Measurements from ENCODE around the gene UBQLN3.

UBQLN3 gene

GRCh38 chr11:5504403-5504921 is 5.3 kb downstream of the UBQLN3 start:
- no peak for DNase-seq

- DNase-seq: no peak
Observed at GRCh38 chr11:5500393-5500801, 9.4 kb downstream of the UBQLN3 start.

GRCh38 chr11:5499671-5500070 is 10.1 kb downstream of the UBQLN3 start:
- no peak for DNase-seq

GRCh38 chr11:5489576-5490357 is 20.0 kb downstream of the UBQLN3 start:
- no peak for DNase-seq

- DNase-seq: no peak
Observed at GRCh38 chr11:5488798-5489399, 20.9 kb downstream of the UBQLN3 start.

- DNase-seq: no peak
Observed at GRCh38 chr11:5488385-5488784, 21.4 kb downstream of the UBQLN3 start, which contains the start of gene OR52D1. Gene OR52D1, plus strand, starts transcription at chr11:5488685. Its CDS starts 22 bp downstream, at chr11:5488707.

- DNase-seq: no peak
Observed at GRCh38 chr11:5486421-5486820, 23.3 kb downstream of the UBQLN3 start.

GRCh38 chr11:5486003-5486402 is 23.8 kb downstream of the UBQLN3 start:
- DNase-seq: no peak

GRCh38 chr11:5476186-5476819 is 33.5 kb downstream of the UBQLN3 start:
- DNase-seq: no peak

- no peak for DNase-seq
Observed at GRCh38 chr11:5473921-5474320, 35.8 kb downstream of the UBQLN3 start.

GRCh38 chr11:5467527-5467926 is 42.2 kb downstream of the UBQLN3 start:
- no peak for DNase-seq

GRCh38 chr11:5460983-5461621 is 48.7 kb downstream of the UBQLN3 start:
- DNase-seq: no peak
